ENCODE measurements around the gene STK11. TPM values are rescaled to one million over a fixed set of nuclear protein-coding genes. Genes with fewer than 3 reads are reported as not detected.
A peak's percentile ranks its signal among the peaks of the same experiment; 100 is the strongest.

STK11 gene
- total RNA-seq, 2 donors from 2014 or later, result 62.0 to 64.7 TPM

DNA sequence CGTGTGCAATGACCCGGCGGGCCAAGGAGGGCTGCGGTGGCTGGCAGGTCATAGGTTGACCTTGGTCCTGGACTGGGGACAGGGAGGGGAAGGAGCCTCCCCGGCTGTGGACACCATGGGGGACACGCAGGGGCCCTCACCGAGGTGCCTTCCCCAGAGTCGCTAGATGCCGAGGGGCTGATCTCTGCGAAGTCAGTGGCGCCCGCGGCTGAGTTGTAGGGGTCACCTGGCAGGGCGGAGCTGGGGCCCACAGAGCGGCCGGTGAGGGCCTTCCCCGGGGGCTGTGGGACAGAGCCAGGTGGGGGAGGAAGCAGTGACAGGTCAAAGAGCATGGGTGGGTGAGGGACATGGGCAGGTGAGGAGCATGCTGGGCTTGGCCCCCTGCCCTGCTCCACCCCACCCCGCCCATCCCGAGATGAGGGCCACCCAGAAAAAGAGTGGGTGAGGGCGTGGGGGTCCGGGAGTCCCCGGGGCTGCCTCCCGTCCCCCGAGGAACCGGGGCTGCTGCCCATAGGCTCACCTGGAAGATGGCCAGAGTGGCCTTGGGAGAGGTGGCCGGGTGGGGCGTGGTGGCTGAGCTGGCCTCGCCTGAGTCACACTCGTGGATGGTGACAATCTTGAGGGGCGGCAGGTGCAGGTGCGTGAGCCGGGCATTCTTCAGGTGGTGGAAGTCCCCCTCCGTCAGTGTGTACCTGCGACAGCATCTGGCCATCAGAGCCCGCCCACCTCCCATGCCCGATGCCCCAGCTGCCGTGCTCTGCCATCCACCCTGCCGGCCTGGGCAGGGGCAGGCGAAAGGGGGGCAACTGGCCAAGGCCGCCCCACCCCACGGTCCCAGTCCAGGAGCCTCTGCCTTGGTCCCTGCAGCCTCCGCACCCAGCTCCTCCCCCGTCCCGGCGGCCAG lies 28.7 kb downstream of the STK11 start:
- Histone ChIP-seq H3K9me3 (no peaks in the 10 kb centered on the region), H3K27ac (no peak overlapping the region), H3K4me3 (no peak overlapping the region), H3K4me1 (peaks cover 0 to 35% of the 10 kb centered on the region in 2 donors), H3K36me3 (no peaks in the 10 kb centered on the region), H3K27me3 (no peaks in the 10 kb centered on the region)
- TF ChIP-seq, protein P1, sequence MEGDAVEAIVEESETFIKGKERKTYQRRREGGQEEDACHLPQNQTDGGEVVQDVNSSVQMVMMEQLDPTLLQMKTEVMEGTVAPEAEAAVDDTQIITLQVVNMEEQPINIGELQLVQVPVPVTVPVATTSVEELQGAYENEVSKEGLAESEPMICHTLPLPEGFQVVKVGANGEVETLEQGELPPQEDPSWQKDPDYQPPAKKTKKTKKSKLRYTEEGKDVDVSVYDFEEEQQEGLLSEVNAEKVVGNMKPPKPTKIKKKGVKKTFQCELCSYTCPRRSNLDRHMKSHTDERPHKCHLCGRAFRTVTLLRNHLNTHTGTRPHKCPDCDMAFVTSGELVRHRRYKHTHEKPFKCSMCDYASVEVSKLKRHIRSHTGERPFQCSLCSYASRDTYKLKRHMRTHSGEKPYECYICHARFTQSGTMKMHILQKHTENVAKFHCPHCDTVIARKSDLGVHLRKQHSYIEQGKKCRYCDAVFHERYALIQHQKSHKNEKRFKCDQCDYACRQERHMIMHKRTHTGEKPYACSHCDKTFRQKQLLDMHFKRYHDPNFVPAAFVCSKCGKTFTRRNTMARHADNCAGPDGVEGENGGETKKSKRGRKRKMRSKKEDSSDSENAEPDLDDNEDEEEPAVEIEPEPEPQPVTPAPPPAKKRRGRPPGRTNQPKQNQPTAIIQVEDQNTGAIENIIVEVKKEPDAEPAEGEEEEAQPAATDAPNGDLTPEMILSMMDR (IDR thresholded peaks at IDR 0.05), result no peak
- DNase-seq (ENCODE audit: low spot score), result no peak

DNA sequence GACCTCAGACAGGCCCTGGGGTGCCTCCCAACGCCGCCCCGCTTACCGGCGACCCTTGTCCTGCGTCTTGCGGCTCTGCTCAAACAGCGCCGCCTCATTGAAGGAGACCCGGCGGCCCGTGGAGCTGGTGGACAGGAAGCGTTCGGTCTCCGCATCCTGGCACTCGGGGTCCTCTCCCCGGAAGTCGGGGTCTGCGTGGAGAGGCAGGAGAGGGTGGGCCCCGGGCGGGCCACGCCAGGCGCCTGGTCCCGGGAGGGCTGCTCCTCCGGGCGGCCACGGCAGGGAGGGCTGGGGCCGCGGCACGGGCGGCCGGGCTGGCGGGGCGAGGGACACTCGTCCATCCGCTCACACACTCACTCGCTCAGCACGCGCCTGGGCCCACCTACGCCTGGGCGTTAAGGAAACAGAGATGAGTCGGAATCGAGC lies 29.4 kb downstream of the STK11 start:
- H3K4me1 ChIP-seq, result peaks cover 0 to 38% of the 10 kb centered on the region in 2 donors
- H3K9me3 ChIP-seq, result no peaks in the 10 kb centered on the region
- H3K27ac ChIP-seq, result no peak overlapping the region
- no peak overlapping the region for H3K4me3 ChIP-seq
- H3K27me3 ChIP-seq, result no peaks in the 10 kb centered on the region
- TF ChIP-seq, protein P1 (IDR thresholded peaks at IDR 0.05), result no peak
- DNase-seq (ENCODE audit: low spot score), result no peak
- H3K36me3 ChIP-seq, result no peaks in the 10 kb centered on the region

DNA sequence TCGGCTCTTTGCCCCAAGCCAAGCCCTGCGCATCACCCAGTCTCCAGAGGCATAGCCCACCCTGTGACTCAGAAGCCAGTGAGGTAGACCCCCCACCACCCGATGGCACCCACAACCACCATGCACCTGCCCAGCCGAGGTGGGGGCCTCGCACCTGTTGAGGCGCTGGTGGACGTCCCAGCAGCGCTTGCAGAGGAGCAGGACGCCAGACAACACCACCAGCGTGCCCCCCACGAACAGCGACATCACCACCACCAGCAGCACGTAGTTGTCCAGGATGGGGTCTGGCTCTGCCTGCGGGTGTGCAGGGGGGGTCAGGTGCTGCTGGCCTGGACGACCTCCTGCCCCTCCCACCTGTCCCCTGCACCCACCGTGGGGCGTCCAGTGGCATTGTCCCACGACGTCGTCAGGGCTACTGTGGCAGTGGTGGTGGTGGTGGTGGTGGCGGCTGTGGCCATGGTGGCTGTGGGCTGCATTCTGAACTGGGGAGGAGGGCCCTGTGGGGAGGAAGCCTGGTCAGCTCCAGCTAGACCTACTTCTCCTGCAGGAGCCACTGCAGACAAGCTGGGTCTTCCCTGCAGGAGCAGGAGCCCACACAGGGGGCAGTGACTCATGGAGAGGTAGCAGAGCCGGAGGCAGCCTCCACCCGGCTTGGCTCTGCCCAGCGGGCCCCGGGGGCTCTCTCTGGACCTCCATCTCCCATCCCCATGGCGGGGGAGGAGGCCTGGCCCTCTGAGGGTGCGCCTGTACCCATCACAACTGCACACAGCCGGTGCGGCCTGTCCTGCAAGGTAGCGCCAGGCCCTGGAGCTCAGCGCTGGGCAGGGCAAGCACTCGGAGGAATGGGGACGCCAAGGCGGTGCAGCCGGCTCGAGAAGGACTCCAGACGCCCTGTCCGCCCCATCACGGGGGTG lies 30.3 kb downstream of the STK11 start:
- Histone ChIP-seq H3K27me3 (no peaks in the 10 kb centered on the region), H3K4me1 (peaks cover 0 to 46% of the 10 kb centered on the region in 2 donors), H3K4me3 (no peak overlapping the region), H3K27ac (no peak overlapping the region), H3K9me3 (no peaks in the 10 kb centered on the region), H3K36me3 (no peaks in the 10 kb centered on the region)
- TF ChIP-seq, protein P1 (IDR thresholded peaks at IDR 0.05), result no peak
- DNase-seq (ENCODE audit: low spot score), result no peak

DNA sequence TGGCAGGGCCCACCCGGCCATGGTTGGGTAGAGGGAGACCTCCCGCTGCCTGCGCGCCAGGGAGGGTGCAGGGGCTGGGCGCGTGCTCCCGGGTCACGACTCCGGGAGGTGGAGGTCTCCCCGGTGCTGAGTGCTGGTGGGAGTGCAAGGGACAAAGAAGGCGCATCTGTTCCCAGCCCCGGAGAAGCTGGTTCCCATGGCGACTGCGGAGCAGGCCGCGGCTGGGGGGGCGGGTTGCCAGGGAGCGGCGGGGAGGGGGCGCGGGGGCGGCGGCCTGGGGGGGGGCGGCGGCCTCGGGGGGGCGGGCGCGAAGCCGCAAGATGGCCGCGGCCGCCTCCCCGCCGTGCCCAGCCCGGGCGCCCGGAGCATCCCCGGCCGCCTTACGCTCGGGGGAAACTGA lies 31.0 kb downstream of the STK11 start:
- TF ChIP-seq, protein P1 (IDR thresholded peaks at IDR 0.05), result no peak
- no peaks in the 10 kb centered on the region for H3K36me3 ChIP-seq
- no peak for DNase-seq (ENCODE audit: low spot score)
- no peaks in the 10 kb centered on the region for H3K9me3 ChIP-seq
- peak overlapping the region; percentile 44 to 70 for H3K4me3 ChIP-seq
- no peaks in the 10 kb centered on the region for H3K27me3 ChIP-seq
- H3K4me1 ChIP-seq, result peaks cover 0 to 50% of the 10 kb centered on the region in 2 donors
- peak overlapping the region in 1 of 2 donors; percentile 67 for H3K27ac ChIP-seq

DNA sequence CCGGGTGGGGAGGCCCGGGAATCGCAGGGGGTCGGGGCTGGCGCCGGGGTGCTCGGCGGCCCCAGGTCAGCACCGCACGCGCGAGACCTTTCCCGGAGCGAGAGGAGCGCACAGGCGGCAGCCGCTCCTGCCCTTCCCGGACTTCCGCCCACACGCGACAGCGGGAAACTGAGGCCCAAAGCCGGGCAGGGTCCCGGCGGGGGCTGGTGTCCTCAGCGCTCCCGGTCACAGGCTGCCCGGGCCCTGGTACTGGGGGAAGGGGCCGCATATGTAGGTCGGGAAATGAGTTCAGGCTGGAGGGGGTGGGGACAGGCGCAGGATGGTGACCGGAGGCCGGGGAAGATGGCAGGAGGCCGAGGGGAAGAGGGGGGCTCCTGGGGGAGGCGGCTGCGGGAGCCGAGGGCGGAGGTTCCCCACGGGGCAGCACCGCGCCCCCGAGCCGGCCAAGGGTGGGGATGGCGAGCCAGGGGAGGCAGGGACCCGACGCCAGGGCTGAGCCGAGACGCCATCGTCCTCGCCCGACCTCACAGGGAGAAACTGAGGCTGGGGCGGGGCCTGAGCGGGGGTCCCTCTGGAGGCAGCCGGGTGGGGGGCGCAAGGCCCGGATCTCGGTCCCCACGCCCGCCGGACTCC lies 31.6 kb downstream of the STK11 start:
- Histone ChIP-seq H3K27me3 (no peaks in the 10 kb centered on the region), H3K4me1 (peaks cover 0 to 48% of the 10 kb centered on the region in 2 donors), H3K27ac (peak overlapping the region; percentile 6 to 67), H3K4me3 (peak overlapping the region; percentile 44 to 70), H3K9me3 (no peaks in the 10 kb centered on the region), H3K36me3 (no peaks in the 10 kb centered on the region)
- TF ChIP-seq, protein P1 (IDR thresholded peaks at IDR 0.05), result no peak
- no peak for DNase-seq (ENCODE audit: low spot score)

All from right atrium auricular region (tissue), 2 donors.